ENCODE results near the gene SDK2.

Gene SDK2

DNA sequence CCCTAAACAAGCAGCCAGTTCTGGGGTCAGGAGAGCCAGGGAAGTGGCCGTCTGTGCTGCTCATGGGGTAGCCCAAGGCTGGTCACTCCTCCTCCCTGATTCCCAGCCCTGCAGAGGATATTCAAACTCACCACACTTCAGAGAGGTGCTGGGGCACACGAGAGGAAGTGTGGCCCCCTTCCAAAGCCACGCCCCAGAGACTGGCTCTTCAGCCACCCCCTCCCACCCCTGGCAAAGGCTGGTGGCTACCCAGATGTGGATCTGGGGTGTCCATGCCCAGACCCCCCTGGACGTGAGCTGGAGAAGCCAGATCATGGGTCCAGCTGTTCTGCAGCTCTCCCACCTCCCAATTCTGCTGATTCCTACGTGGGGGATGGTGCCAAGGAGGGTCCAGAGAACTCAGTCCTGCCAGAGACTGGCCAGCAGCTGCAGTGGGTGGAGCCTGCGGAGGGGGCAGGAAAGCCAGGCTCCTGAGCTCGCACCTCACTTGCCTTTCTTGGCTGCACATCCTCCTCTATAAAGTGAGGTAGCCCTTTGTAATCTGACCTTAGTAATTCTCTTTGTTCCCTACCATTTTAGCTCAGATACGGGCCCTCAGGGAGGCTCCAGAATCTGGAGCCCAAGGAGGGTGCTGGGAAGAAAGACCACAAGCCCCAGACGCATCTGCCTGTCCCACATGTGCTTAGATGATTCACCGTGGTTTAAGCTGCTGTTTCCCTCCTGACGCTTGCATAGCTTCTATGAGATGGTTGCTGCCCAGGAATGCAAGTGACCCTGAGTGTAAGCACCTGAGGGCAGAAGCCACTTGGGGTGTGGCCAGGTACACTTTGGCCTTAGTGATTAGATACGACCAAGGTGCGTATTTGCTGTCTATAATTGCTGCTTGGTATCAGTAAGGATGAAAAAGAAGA, 15.3 kb downstream of the SDK2 start:
- DNase-seq (ENCODE audit: low read depth) = peak; percentile 68
- TF ChIP-seq, protein P1, sequence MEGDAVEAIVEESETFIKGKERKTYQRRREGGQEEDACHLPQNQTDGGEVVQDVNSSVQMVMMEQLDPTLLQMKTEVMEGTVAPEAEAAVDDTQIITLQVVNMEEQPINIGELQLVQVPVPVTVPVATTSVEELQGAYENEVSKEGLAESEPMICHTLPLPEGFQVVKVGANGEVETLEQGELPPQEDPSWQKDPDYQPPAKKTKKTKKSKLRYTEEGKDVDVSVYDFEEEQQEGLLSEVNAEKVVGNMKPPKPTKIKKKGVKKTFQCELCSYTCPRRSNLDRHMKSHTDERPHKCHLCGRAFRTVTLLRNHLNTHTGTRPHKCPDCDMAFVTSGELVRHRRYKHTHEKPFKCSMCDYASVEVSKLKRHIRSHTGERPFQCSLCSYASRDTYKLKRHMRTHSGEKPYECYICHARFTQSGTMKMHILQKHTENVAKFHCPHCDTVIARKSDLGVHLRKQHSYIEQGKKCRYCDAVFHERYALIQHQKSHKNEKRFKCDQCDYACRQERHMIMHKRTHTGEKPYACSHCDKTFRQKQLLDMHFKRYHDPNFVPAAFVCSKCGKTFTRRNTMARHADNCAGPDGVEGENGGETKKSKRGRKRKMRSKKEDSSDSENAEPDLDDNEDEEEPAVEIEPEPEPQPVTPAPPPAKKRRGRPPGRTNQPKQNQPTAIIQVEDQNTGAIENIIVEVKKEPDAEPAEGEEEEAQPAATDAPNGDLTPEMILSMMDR (IDR thresholded peaks at IDR 0.05; ENCODE audit: insufficient read depth, low read depth, low read length, missing control alignments) = no peak
- no peak overlapping the region for H3K4me3 ChIP-seq (ENCODE audit: low read length)

DNA sequence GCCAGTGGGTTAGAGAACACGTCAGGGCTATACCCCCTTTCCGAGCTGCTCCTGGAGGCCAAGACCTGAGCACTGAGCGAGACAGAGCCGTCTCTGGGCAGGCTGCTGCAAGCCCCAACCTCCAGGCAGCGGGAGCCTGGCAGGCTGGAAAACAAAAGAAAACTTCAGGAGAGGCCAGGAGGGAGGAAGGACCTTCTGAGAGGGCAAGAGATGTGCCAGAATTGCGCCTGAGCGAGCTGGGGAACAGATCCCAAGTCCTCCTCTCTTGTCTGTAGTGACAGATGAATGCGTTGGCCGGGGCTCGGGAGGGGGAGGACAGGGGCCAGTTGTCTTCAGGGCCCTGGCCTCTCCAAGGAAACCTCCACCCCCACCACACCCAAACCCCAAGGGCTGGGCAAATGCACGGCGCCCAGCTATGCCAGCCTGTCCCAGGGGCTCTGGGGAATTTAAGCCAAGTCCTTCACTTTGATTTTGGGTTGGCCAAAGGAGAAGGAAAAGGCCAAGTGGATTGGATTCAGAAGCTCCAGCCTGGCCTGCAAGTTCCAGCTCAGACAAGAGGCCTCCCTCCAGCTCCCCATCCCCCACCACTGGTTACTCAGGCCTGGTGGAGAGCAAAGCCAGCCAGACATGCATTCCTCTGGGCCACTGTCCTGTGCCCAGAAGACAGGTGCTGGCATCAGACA, 18.1 kb downstream of the SDK2 start:
- TF ChIP-seq, protein P1 (IDR thresholded peaks at IDR 0.05; ENCODE audit: insufficient read depth, low read depth, low read length, missing control alignments) = no peak
- H3K4me3 ChIP-seq (ENCODE audit: low read length) = no peak overlapping the region
- DNase-seq (ENCODE audit: low read depth) = peak; percentile 90

DNA sequence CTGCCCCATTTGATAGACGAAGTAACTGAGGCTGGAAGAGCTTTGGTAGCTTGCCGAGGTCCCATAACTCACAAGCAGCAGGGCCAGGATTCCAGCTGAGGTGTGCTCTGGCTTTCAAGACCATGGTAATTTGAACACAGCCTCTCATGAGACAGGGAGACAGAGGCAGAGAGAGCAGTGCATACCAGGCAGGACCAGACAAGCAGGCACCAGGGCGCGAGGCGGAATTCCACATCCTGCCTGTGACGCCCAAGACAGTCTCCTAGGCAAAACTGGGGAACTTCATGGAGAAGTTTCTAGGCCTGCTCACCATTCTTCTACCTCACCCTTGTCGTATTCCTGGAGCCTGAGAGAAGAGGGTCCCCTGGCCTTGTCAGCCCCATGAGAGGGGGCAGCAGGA, 19.2 kb downstream of the SDK2 start:
- no peak overlapping the region for H3K4me3 ChIP-seq (ENCODE audit: low read length)
- DNase-seq (ENCODE audit: low read depth) = peak; percentile 94
- TF ChIP-seq, protein P1 (IDR thresholded peaks at IDR 0.05; ENCODE audit: insufficient read depth, low read depth, low read length, missing control alignments) = no peak

DNA sequence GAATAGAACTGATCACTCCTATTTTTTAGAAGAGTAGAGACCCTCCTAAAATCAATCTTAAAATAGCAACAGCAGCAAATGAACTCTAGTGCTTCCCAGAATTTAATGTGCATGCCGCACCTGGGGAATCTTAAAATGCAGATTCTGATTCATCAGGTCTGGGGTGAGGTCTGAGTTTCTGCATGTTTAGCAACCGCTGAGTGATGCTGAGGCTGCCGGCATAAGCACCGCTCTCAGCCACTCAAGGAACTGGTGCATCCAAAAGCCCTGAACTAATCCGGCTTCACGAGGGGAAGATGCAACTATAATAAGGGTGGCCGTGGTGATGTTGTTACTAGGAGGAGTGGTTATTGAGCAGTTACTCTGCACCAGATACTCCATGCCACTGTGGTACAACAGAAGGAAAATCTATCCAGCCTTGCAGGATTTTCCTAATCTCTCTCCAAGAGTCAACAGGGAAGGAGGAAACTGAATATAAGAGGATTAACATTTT, 19.7 kb downstream of the SDK2 start:
- peak; percentile 87 for DNase-seq (ENCODE audit: low read depth)
- TF ChIP-seq, protein P1 (IDR thresholded peaks at IDR 0.05; ENCODE audit: insufficient read depth, low read depth, low read length, missing control alignments) = no peak
- no peak overlapping the region for H3K4me3 ChIP-seq (ENCODE audit: low read length)

DNA sequence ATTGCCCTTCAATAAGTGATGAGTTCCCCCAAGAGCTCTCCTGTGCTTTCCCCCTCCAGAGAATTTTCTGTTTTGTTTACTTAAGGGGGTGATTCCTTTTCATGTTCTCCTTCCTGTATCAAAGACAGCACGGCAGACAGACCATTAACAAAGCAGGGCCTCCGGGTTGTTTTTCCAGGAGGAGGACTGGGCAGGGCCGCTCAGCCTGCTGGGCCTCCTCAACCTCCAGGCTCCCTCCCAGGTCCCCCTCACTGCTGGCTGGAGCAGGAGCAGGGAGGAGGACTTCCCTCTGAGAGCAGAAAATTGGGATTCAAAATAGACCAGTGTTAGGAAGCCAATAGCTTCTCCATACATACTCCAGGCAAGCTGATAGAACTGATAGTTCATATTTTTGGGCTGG, 20.4 kb downstream of the SDK2 start:
- DNase-seq (ENCODE audit: low read depth) = no peak
- no peak overlapping the region for H3K4me3 ChIP-seq (ENCODE audit: low read length)
- TF ChIP-seq, protein P1 (IDR thresholded peaks at IDR 0.05; ENCODE audit: insufficient read depth, low read depth, low read length, missing control alignments) = no peak

DNA sequence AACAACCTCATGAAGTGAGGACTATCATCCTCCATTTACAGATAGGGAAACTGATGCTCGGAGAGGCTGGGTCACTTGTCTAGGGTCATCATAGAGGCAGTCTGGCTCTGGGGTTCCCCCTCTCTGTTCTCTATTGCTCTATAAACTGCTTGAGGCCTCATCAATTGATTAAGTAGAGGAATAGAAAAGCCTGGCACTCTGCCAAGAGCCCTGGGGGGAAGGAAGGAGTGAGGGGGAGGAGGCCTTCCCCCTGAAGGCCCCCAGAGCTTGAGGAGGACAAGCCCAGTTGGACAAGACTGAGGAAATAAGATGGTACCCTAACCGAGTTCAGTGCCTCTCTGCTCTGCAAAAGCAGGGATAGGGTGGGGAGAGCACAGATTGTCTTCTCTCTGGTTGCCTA, 21.0 kb downstream of the SDK2 start:
- no peak for DNase-seq (ENCODE audit: low read depth)
- H3K4me3 ChIP-seq (ENCODE audit: low read length) = no peak overlapping the region
- TF ChIP-seq, protein P1 (IDR thresholded peaks at IDR 0.05; ENCODE audit: insufficient read depth, low read depth, low read length, missing control alignments) = no peak

Data from epithelial cell of esophagus (primary cell).